ENCODE results near the gene TDP2.

The TDP2 gene

DNA sequence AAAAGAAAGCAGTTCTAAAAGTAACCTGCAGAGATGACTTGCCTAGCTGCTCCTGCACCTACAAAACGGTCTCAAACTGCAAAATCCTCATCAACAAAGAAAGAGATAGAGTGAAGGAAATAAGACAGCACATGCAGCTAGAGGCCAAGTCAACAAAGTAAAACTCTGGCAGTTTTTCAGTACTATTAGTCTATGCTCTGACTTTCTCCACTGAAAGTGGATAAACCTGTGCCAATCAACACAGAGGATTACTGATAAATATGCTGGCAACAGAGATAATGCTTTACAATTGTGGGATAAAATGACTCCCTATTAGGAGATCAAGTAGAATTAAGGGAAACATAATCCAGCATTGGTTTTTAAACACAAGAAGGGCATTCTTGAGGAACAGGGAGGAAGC lies 34.1 kb downstream of the TDP2 start:
- TF ChIP-seq SIN3A (IDR thresholded peaks at IDR 0.05; ENCODE audit: borderline replicate concordance, insufficient read depth, low read length) (no peak), POLR2AphosphoS5 (IDR thresholded peaks at IDR 0.05; ENCODE audit: low read depth, low read length) (no peak)

DNA sequence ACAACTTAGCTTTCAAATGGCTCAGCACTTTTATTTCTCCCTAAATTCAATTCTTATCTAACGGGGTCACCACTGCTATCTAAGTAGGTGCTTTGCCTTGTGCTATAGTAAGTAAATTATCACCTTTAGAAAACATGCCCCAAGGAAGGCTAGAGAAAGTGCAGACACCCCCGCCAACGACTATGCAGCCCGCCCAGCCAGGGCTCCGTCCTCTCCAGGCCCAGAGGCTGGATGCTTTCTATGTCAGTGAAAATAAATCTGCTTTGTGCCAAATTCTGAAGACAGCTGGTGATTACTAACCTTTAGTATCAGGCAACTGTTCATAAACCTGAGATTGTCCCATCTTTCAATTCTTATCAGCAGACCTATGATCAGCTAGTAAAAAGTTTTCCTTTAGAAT lies 35.0 kb downstream of the TDP2 start:
- TF ChIP-seq SIN3A (IDR thresholded peaks at IDR 0.05; ENCODE audit: borderline replicate concordance, insufficient read depth, low read length) (no peak), FOXP2 (optimal IDR thresholded peaks at IDR 0.05; ENCODE audit: borderline replicate concordance, extremely low read depth, extremely low read length, insufficient read depth) (no peak), POLR2AphosphoS5 (IDR thresholded peaks at IDR 0.05; ENCODE audit: low read depth, low read length) (no peak), TAF1 (IDR thresholded peaks at IDR 0.05; ENCODE audit: borderline replicate concordance, insufficient read depth, low read length) (no peak)
- TF ChIP-seq, protein P1, sequence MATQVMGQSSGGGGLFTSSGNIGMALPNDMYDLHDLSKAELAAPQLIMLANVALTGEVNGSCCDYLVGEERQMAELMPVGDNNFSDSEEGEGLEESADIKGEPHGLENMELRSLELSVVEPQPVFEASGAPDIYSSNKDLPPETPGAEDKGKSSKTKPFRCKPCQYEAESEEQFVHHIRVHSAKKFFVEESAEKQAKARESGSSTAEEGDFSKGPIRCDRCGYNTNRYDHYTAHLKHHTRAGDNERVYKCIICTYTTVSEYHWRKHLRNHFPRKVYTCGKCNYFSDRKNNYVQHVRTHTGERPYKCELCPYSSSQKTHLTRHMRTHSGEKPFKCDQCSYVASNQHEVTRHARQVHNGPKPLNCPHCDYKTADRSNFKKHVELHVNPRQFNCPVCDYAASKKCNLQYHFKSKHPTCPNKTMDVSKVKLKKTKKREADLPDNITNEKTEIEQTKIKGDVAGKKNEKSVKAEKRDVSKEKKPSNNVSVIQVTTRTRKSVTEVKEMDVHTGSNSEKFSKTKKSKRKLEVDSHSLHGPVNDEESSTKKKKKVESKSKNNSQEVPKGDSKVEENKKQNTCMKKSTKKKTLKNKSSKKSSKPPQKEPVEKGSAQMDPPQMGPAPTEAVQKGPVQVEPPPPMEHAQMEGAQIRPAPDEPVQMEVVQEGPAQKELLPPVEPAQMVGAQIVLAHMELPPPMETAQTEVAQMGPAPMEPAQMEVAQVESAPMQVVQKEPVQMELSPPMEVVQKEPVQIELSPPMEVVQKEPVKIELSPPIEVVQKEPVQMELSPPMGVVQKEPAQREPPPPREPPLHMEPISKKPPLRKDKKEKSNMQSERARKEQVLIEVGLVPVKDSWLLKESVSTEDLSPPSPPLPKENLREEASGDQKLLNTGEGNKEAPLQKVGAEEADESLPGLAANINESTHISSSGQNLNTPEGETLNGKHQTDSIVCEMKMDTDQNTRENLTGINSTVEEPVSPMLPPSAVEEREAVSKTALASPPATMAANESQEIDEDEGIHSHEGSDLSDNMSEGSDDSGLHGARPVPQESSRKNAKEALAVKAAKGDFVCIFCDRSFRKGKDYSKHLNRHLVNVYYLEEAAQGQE (IDR thresholded peaks at IDR 0.05; ENCODE audit: insufficient read depth in 1 of 2, low read depth in 2 of 2, low read length in 2 of 2), result no peak

DNA sequence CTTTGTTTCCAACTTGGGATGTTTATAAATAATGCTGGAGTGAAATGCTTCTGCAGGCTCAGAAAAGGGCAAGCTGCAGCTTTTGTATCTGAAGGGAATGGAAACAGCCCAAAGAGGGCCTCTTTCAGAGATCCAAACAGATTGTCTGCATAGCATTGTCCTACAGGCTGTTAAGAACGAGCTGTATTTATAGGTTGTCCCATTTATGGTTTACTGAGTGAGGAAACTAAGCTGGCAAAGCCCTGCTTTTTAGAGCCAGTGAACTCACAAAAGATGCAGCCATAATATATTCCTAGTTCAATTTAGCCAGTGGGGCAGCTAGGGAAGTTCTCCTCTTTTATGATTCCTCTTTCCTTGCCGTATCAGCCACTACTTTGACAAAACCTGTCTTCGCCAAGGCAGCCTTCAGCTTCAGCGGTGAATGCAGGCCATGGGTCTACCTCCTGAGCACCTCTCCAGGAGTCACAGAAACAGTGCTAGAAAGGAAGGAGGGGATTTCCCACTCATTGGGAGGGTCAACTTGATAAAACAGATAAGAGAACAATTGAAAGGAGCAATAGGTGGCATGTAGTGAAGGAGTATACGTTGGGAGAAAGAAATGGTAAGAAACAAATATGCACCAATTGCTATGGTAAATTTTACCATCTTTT lies 35.7 kb downstream of the TDP2 start:
- no peak for TF ChIP-seq TAF1 (IDR thresholded peaks at IDR 0.05; ENCODE audit: borderline replicate concordance, insufficient read depth, low read length)
- no peak for TF ChIP-seq FOXP2 (optimal IDR thresholded peaks at IDR 0.05; ENCODE audit: borderline replicate concordance, extremely low read depth, extremely low read length, insufficient read depth)
- TF ChIP-seq, protein P1 (IDR thresholded peaks at IDR 0.05; ENCODE audit: insufficient read depth in 1 of 2, low read depth in 2 of 2, low read length in 2 of 2), result no peak
- TF ChIP-seq POLR2AphosphoS5 (IDR thresholded peaks at IDR 0.05; ENCODE audit: low read depth, low read length), result no peak
- no peak for TF ChIP-seq SIN3A (IDR thresholded peaks at IDR 0.05; ENCODE audit: borderline replicate concordance, insufficient read depth, low read length)

DNA sequence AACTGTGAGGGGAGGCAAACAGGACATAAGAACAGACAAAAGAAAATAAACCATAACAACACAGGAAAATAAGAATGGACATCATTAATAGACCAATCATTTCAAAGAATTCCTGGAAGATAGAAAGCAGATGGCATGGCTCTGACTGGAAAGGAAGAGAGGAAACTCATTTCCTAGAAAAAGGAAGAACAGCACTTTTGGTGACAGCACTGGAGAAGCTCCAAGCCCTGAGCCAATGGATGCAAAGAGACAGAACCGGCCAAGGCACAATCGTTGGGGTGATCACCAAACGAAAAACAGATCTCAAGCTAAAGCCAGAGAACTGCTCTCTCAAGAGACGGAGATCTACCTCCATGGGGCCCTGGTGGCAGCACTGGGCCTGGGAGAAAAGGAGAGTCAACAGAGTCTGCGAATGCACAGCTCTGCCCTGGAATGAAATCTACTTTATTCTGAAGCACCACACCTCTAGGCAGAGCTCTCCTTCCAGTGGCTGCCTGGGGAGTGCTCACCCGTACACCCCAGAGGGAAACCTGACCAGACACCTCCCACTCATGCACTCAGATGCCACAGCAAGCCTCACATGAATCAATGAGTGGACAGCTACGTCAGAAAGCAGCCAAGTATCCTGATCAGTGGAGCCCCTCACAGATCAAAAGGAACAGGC lies 44.9 kb downstream of the TDP2 start:
- no peak for TF ChIP-seq SIN3A (IDR thresholded peaks at IDR 0.05; ENCODE audit: borderline replicate concordance, insufficient read depth, low read length)
- TF ChIP-seq, protein P1 (IDR thresholded peaks at IDR 0.05; ENCODE audit: insufficient read depth in 1 of 2, low read depth in 2 of 2, low read length in 2 of 2), result no peak
- TF ChIP-seq TAF1 (IDR thresholded peaks at IDR 0.05; ENCODE audit: borderline replicate concordance, insufficient read depth, low read length), result no peak
- no peak for TF ChIP-seq POLR2AphosphoS5 (IDR thresholded peaks at IDR 0.05; ENCODE audit: low read depth, low read length)
- TF ChIP-seq FOXP2 (optimal IDR thresholded peaks at IDR 0.05; ENCODE audit: borderline replicate concordance, extremely low read depth, extremely low read length, insufficient read depth), result no peak

DNA sequence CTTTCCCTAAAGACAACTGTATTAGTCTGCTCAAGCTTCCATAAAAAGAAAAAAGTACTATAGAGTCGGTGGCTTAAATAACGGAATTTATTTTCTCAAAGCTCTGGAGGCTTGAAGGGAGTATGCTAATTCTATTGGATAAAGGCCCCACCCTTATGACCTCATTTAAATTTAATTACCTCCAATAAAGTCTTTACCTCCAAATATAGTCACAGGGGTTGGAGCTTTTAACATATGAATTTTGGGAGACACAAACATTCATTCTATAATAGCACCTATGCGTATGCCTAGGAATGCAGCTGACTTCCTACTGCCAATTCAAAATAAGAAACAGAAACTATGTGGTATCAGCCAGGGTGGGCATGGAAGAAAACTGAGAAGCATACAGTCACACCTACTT lies 46.1 kb downstream of the TDP2 start:
- TF ChIP-seq TAF1 (IDR thresholded peaks at IDR 0.05; ENCODE audit: borderline replicate concordance, insufficient read depth, low read length), result no peak

DNA sequence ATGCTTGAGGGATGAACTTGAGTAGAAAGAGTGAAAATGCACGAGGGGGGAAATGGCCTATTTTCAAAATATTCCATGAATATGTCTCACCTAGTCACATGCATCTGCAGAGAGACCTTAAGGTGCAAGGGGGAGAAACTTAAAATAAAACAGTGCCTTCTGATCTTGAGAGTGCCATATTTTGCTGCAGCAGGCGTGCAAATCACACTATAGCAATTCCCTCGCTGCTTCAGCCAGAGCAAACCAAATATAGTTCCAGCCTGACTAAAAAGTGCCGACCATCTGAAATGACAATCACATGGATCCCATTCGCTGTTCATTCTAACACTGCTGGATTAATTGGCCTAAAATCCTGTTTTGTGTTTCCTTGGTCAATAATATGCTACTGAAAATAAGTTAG lies 47.0 kb downstream of the TDP2 start:
- TF ChIP-seq, protein P1 (IDR thresholded peaks at IDR 0.05; ENCODE audit: insufficient read depth in 1 of 2, low read depth in 2 of 2, low read length in 2 of 2), result no peak
- TF ChIP-seq POLR2AphosphoS5 (IDR thresholded peaks at IDR 0.05; ENCODE audit: low read depth, low read length) (no peak), TAF1 (IDR thresholded peaks at IDR 0.05; ENCODE audit: borderline replicate concordance, insufficient read depth, low read length) (no peak), FOXP2 (optimal IDR thresholded peaks at IDR 0.05; ENCODE audit: borderline replicate concordance, extremely low read depth, extremely low read length, insufficient read depth) (no peak)

All from PFSK-1 (cell line).